Esophagus muscularis mucosa (tissue), 4 donors: ENCODE data around the gene KRTAP2-2. TPM values are rescaled to one million over a fixed set of nuclear protein-coding genes. Genes with fewer than 3 reads are reported as not detected.
"Not testable (repeated sequence)": the region's sequence is repeated elsewhere in the genome, so short reads cannot be mapped to it uniquely, and the experiment has no call there.

ENCODE experiments used
- DNase-seq: peaks from one replicate; pipeline ENCODE4 v3.0.0-alpha.2; 2017; ENCODE audit errors: extremely low spot score
- H3K27ac ChIP-seq, 4 donors: fragments of 200-600 bp; sonication (generic); replicated peaks in 1 of 4; 1 replicate in 3 of 4; 2 replicates in 1 of 4; pipeline ENCODE4 v1.5.1; 2016 to 2019; ENCODE audit warnings: mild to moderate bottlenecking in 1 of 4
- H3K27me3 ChIP-seq, 4 donors: fragments of 200-600 bp; sonication (generic); one replicate each; pipeline versions ENCODE4 v1.5.1 to v1.6.0; 2016 to 2019
- H3K36me3 ChIP-seq, 4 donors: fragments of 200-600 bp; sonication (generic); one replicate each; pipeline ENCODE4 v1.5.1; 2016 to 2019
- H3K4me1 ChIP-seq, 4 donors: fragments of 200-600 bp; sonication (generic); one replicate each; pipeline ENCODE4 v1.5.1; 2016 to 2019
- H3K4me3 ChIP-seq, 4 donors: fragments of 200-600 bp; sonication (generic); 1 replicate in 2 of 4; 2 replicates in 2 of 4; pipeline ENCODE4 v1.5.1; 2016 to 2019; ENCODE audit warnings: mild to moderate bottlenecking in 4 of 4, moderate library complexity in 1 of 4
- H3K9me3 ChIP-seq, 4 donors: fragments of 200-600 bp; sonication (generic); 1 replicate in 3 of 4; 2 replicates in 1 of 4; pipeline ENCODE4 v1.5.1; 2016 to 2019
- EP300 ChIP-seq: sonication (generic); formaldehyde crosslinking; IDR thresholded peaks from one replicate; pipeline ENCODE4 v1.6.1; 2017; ENCODE audit warnings: antibody characterized with exemption
- POLR2A ChIP-seq: fragments of 450-650 bp; IDR thresholded peaks from one replicate; pipeline ENCODE4 v1.6.1; 2017; ENCODE audit warnings: antibody characterized with exemption, moderate library complexity, mild to moderate bottlenecking, low read depth
- POLR2AphosphoS5 ChIP-seq, 2 donors: sonication (generic); formaldehyde crosslinking; IDR thresholded peaks; one replicate each; pipeline ENCODE4 v1.6.1; 2017; ENCODE audit warnings: antibody characterized with exemption in 2 of 2
- WGBS: methylation state at CpG from one replicate; pipeline ENCODE4 v1.1.5; 2018; 5-methylcytosine and 5-hydroxymethylcytosine counted together
- intact Hi-C: fragments of 100-400 bp; cut with DNase I; formaldehyde crosslinking; loops from one replicate; pipeline ENCODE4 v1.15.1; 2023
- total RNA-seq, 4 donors: library from RNA; depleted of rRNA; stranded (reverse); fragments of >200 nt; gene quantifications; one replicate each; pipeline versions ENCODE4 v1.1.0 to v1.2.1, GENCODE V29; 2016
- TF ChIP-seq, protein P1 (sequence below), 3 experiments: fragments of 200-600 bp in 2 of 3; fragments of 450-650 bp in 1 of 3; sonication (generic) in 2 of 3; IDR thresholded peaks; one replicate each; pipeline ENCODE4 v1.5.1; 2017 to 2019; ENCODE audit warnings: antibody characterized with exemption in 3 of 3, mild to moderate bottlenecking in 2 of 3, moderate library complexity in 1 of 3

Gene KRTAP2-2
- total RNA-seq, 4 donors from 2014 or later: not detected

DNA sequence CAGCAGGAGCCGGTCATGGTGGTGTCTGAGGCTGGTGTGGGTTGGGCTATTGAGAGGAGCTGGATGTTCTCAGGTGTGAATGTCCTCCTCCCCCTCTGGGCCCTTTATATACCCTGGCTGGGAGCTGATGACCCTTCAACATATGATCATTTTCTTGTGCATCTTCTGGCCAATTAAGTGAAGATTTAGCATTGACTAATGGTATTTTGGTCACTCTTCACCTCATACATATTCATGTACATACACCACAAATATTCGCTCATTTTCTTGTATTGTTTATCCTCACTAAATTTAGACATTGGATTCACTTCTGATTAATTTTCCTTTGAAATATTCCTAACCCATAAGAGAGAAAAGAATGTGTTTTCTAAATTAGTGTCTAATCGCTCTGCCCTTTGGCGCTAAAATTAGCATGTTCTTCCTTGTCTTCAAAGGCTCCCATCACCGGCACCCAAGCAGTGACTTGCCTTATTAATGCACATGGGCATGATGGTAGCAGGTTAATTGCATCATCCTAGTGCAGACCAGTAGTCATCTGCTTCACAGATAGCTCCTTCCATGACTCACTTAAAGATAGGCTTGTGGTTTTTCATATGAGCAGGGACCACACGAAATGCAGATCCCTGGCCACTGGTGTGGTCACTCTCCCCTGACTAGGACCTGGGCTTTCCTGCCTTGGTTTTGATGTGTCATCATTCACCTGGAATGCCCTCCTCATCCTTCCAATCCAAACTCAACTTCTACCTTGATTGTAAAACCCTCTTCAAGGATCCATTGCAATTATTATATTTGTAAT, 11.0 kb upstream of the KRTAP2-2 start, which contains the start of gene KRTAP2-4:
KRTAP2-4 (minus strand) TSS at position 51 of the 796 bp plus-strand sequence; CDS start at position 17, 34 bp downstream.
- TF ChIP-seq, protein P1, sequence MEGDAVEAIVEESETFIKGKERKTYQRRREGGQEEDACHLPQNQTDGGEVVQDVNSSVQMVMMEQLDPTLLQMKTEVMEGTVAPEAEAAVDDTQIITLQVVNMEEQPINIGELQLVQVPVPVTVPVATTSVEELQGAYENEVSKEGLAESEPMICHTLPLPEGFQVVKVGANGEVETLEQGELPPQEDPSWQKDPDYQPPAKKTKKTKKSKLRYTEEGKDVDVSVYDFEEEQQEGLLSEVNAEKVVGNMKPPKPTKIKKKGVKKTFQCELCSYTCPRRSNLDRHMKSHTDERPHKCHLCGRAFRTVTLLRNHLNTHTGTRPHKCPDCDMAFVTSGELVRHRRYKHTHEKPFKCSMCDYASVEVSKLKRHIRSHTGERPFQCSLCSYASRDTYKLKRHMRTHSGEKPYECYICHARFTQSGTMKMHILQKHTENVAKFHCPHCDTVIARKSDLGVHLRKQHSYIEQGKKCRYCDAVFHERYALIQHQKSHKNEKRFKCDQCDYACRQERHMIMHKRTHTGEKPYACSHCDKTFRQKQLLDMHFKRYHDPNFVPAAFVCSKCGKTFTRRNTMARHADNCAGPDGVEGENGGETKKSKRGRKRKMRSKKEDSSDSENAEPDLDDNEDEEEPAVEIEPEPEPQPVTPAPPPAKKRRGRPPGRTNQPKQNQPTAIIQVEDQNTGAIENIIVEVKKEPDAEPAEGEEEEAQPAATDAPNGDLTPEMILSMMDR (IDR thresholded peaks at IDR 0.05): no peak
- no peak for TF ChIP-seq POLR2AphosphoS5 (IDR thresholded peaks at IDR 0.05)
- TF ChIP-seq EP300: no peak
- TF ChIP-seq POLR2A: no peak
- intact Hi-C loops: no loop called here
- 88% methylated on average over 5 of the region's 6 CpGs for WGBS

DNA sequence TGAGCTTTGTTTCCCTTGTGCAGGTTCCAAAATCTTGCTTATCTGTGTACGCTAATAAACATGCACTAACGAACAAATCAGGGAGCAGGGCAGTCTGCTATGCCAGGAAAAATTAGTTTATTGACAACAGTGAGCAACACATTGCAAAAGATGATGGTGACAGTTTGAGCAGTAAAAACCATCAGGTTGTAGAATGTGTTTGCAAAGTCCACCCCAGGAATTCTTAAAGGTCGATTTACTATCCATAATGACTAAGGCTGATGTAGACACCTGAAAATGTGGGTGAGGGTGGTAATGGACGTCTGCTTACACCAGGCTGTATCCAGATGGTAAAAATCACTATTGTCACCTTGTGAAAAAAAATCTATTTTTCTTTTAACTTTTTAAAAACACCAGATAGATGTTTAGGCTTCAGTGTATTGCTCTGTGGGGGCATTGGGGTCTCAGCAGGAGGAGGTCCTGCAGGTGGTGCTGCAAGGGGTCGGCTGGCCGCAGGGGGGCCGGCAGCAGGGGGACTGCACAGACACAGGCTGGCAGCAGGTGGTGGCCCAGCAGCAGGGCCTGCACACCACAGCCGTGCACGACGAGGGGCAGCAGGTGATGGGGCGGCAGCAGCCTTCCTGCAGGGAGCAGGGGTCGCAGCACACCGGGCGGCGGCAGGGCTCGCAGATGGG, 10.1 kb upstream of the KRTAP2-2 start:
- DNase-seq, H3K36me3 ChIP-seq, H3K9me3 ChIP-seq, H3K4me1 ChIP-seq, H3K27me3 ChIP-seq, H3K27ac ChIP-seq, H3K4me3 ChIP-seq, intact Hi-C loops: not testable (repeated sequence)
- WGBS: 76% methylated on average over 6 of the region's 16 CpGs

More for the DNA sequence above, 11.0 kb upstream of the KRTAP2-2 start, which contains the start of gene KRTAP2-4:
- Histone ChIP-seq H3K27me3 (no peaks in the 10 kb centered on the region), H3K36me3 (no peaks in the 10 kb centered on the region), H3K4me3 (no peak within 1 kb of the TSS), H3K27ac (no peak within 1 kb of the TSS), H3K9me3 (no peaks in the 10 kb centered on the region), H3K4me1 (no peaks in the 10 kb centered on the region)
- no peak for DNase-seq

DNA sequence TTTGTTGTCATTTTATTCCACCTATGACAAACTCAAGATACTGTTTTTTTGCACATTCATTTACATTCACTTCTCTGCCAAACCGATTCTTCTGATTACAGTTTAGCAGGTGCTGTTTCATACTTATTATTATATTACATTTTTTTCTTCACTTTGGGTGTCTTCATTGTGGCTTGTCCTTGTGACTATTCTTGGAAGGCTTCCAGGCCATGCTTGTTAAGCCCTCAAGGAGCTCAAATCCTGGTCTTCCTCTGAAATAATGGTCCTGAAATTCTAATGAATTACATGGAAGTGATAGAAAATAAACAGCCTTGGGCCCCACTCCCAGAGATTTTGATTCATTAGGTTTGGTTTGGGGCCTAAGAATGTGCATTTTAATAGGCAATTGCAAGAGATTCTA, 9.3 kb upstream of the KRTAP2-2 start:
- Histone ChIP-seq H3K4me3 (no peak overlapping the region), H3K27me3 (no peaks in the 10 kb centered on the region), H3K4me1 (no peaks in the 10 kb centered on the region), H3K36me3 (no peaks in the 10 kb centered on the region), H3K27ac (no peak overlapping the region), H3K9me3 (no peaks in the 10 kb centered on the region)
- no peak for DNase-seq
- 88% methylated on average over 1 of the region's 1 CpG for WGBS
- TF ChIP-seq, protein P1 (IDR thresholded peaks at IDR 0.05): no peak
- no peak for TF ChIP-seq POLR2AphosphoS5 (IDR thresholded peaks at IDR 0.05)
- TF ChIP-seq POLR2A: no peak
- TF ChIP-seq EP300: no peak
- intact Hi-C loops: no loop called here

DNA sequence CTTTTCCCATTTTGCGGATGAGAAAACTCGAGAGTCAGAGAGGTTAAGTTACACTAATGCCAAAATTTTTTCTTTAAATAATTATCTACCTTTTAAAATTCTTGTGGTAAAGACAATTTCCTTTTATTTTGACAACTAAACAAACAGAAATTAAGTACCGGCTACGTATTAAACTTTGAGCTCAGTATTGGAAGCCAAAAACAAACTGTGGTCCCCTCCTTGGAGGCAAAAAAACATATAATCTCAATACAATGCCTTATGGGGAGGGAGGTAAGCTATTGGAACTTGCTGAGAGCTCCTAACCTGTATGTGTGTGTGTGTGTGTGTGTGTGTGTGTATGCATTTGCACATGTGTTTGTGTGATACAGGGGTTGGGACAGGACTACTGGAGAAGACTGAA, 8.4 kb upstream of the KRTAP2-2 start:
- TF ChIP-seq POLR2AphosphoS5 (IDR thresholded peaks at IDR 0.05) (no peak), POLR2A (no peak), EP300 (no peak)
- TF ChIP-seq, protein P1 (IDR thresholded peaks at IDR 0.05): no peak
- WGBS: 89% methylated on average over 4 of the region's 4 CpGs
- H3K9me3 ChIP-seq: no peaks in the 10 kb centered on the region
- no peak overlapping the region for H3K27ac ChIP-seq
- H3K4me3 ChIP-seq: no peak overlapping the region
- H3K4me1 ChIP-seq: no peaks in the 10 kb centered on the region
- intact Hi-C loops: no loop called here
- peaks cover 0 to 5% (median 0%) of the 10 kb centered on the region in 4 donors for H3K27me3 ChIP-seq
- no peak for DNase-seq
- no peaks in the 10 kb centered on the region for H3K36me3 ChIP-seq

DNA sequence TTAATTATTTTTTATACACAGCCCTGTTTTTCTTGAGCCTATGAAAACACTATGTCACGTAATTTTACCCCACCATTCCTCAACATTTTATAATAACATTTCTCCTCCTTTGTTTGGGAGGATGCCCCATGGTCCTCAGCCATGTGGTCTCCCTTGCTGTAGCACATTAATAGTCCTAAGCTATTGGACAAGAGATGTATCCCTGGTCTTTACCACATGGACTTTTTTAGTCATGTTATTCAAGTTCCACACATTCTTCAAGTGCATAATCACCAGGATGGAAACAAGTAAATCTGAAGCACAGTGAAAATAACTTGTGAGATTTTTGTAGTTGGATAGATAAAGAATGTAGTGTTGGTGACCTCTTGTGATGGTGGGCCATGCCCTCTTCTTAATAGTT, 6.9 kb upstream of the KRTAP2-2 start:
- TF ChIP-seq POLR2A (no peak), POLR2AphosphoS5 (IDR thresholded peaks at IDR 0.05) (no peak), EP300 (no peak)
- TF ChIP-seq, protein P1 (IDR thresholded peaks at IDR 0.05): no peak
- Histone ChIP-seq H3K27me3 (peaks cover 0 to 16% (median 0%) of the 10 kb centered on the region in 4 donors), H3K4me3 (no peak overlapping the region), H3K9me3 (peaks cover 0 to 5% (median 0%) of the 10 kb centered on the region in 4 donors), H3K4me1 (no peaks in the 10 kb centered on the region), H3K36me3 (no peaks in the 10 kb centered on the region), H3K27ac (no peak overlapping the region)
- intact Hi-C loops: no loop called here
- 66% methylated on average over 1 of the region's 1 CpG for WGBS
- DNase-seq: no peak
